ENCODE results near the gene CEP89. TPM values are rescaled to one million over a fixed set of nuclear protein-coding genes. Genes with fewer than 3 reads are reported as not detected.

Gene CEP89
- total RNA-seq, 1 experiment from 2014 or later, result 39.9 TPM

GRCh38 chr19:32877977-32878745 is 93.6 kb downstream of the CEP89 start:
- H3K4me3 ChIP-seq (ENCODE audit: low read depth in 2 of 2, low read length in 2 of 2), result no peak overlapping the region
- ChIA-PET POLR2A (interaction anchor here (0.6 kb wide), 1 partner anchor 20 kb away, joined by 5 read pairs; no protein-coding TSS in a partner anchor), CTCF (interaction anchor here (0.7 kb wide), 1 partner anchor 223 kb away, joined by 3 read pairs; no protein-coding TSS in a partner anchor)
- H3K36me3 ChIP-seq (ENCODE audit: control insufficient read depth, insufficient read depth, low read length), result no peaks in the 10 kb centered on the region
- H3K27ac ChIP-seq (ENCODE audit: low read length), result no peak overlapping the region
- H3K9me3 ChIP-seq (ENCODE audit: control insufficient read depth, insufficient read depth, low read depth, low read length), result no peaks in the 10 kb centered on the region
- in situ Hi-C loops (cut with HindIII; ENCODE audit: low pct_unique_long_range_greater_than_20kb, low sequenced_read_pairs) (no loop called here), intact Hi-C loops (cut with micrococcal nuclease; ENCODE audit: unreplicated experiment) (no loop called here)
- no peaks in the 10 kb centered on the region for H3K27me3 ChIP-seq (ENCODE audit: control insufficient read depth, insufficient read depth, low read length)
- DNase-seq (ENCODE audit: low read depth, low spot score) (no peak), ATAC-seq (no peak)
- no peak for TF ChIP-seq POLR2AphosphoS5 (IDR thresholded peaks at IDR 0.05; ENCODE audit: low read depth, low read length)
- TF ChIP-seq TCF7L2 (IDR thresholded peaks at IDR 0.05; ENCODE audit: low read depth, low read length), result no peak
- no peak for TF ChIP-seq REST (IDR thresholded peaks at IDR 0.05; ENCODE audit: insufficient read depth in 1 of 2, low read depth in 2 of 2, low read length in 1 of 2)
- TF ChIP-seq SIN3A (IDR thresholded peaks at IDR 0.05; ENCODE audit: borderline replicate concordance, insufficient read depth, low read depth, low read length), result no peak
- no peak for TF ChIP-seq CTCF (IDR thresholded peaks at IDR 0.05)
- H3K4me1 ChIP-seq (ENCODE audit: control insufficient read depth, insufficient read depth, low read length), result 0 out of 2 replicates have a peak, but pooled peaks cover 2% of the 10 kb centered on the region
- BruUV-seq (replicated peaks), result no TSS peak

- no peak overlapping the region for H3K4me3 ChIP-seq (ENCODE audit: low read depth in 2 of 2, low read length in 2 of 2)
- no TSS peak for BruUV-seq (replicated peaks)
- TF ChIP-seq TCF7L2 (IDR thresholded peaks at IDR 0.05; ENCODE audit: low read depth, low read length) (no peak), CTCF (IDR thresholded peaks at IDR 0.05) (no peak), REST (IDR thresholded peaks at IDR 0.05; ENCODE audit: insufficient read depth in 1 of 2, low read depth in 2 of 2, low read length in 1 of 2) (no peak), SIN3A (IDR thresholded peaks at IDR 0.05; ENCODE audit: borderline replicate concordance, insufficient read depth, low read depth, low read length) (no peak), POLR2AphosphoS5 (IDR thresholded peaks at IDR 0.05; ENCODE audit: low read depth, low read length) (no peak)
- no peaks in the 10 kb centered on the region for H3K27me3 ChIP-seq (ENCODE audit: control insufficient read depth, insufficient read depth, low read length)
- intact Hi-C loops (cut with micrococcal nuclease; ENCODE audit: unreplicated experiment) (no loop called here), in situ Hi-C loops (cut with HindIII; ENCODE audit: low pct_unique_long_range_greater_than_20kb, low sequenced_read_pairs) (no loop called here)
- ATAC-seq, result no peak
- ChIA-PET CTCF (interaction anchor here (0.7 kb wide), 1 partner anchor 222 kb away, joined by 3 read pairs; no protein-coding TSS in a partner anchor), POLR2A (no interaction called here)
- 0 out of 2 replicates have a peak, but pooled peaks cover 2% of the 10 kb centered on the region for H3K4me1 ChIP-seq (ENCODE audit: control insufficient read depth, insufficient read depth, low read length)
- no peaks in the 10 kb centered on the region for H3K36me3 ChIP-seq (ENCODE audit: control insufficient read depth, insufficient read depth, low read length)
- DNase-seq (ENCODE audit: low read depth, low spot score), result no peak
- no peaks in the 10 kb centered on the region for H3K9me3 ChIP-seq (ENCODE audit: control insufficient read depth, insufficient read depth, low read depth, low read length)
- H3K27ac ChIP-seq (ENCODE audit: low read length), result no peak overlapping the region
Measured at GRCh38 chr19:32877323-32877912, 94.3 kb downstream of the CEP89 start.
